GM12874 (cell line): ENCODE results near the gene CPE.

Source experiments
- TF ChIP-seq, protein P1 (sequence below): IDR thresholded peaks from 2 replicates; pipeline ENCODE4 v1.5.1; 2011; ENCODE audit warnings: low read depth, mild to moderate bottlenecking, control low read depth, low read length, moderate library complexity; ENCODE audit not compliant: insufficient read depth

The CPE gene

DNA sequence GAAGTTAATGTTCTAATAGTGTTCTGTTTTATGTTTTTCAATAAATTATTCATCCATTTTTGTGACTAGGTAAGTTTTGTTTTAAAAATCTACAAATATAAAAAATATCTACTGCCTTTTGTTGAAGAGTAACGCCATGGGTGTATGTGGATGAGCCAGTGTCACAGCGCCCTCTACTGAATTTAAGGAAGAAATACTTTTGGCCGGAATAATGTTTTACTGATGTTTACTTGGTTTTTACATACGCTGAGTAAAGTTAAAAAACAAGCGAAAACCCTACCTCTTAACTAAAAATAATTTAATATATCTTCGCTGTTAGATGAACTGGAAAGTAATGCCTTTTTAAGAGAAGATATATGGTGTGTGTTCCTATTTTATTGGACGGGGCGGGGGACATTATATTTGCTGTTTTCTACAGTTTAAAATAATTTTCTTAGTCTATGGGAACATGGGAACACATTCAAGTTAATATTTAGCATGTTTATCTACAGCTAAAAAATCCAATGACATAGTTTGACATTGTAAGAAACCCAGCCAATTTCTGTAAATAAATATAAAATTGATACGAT is 86.1 kb downstream of the CPE start:
- TF ChIP-seq, protein P1, sequence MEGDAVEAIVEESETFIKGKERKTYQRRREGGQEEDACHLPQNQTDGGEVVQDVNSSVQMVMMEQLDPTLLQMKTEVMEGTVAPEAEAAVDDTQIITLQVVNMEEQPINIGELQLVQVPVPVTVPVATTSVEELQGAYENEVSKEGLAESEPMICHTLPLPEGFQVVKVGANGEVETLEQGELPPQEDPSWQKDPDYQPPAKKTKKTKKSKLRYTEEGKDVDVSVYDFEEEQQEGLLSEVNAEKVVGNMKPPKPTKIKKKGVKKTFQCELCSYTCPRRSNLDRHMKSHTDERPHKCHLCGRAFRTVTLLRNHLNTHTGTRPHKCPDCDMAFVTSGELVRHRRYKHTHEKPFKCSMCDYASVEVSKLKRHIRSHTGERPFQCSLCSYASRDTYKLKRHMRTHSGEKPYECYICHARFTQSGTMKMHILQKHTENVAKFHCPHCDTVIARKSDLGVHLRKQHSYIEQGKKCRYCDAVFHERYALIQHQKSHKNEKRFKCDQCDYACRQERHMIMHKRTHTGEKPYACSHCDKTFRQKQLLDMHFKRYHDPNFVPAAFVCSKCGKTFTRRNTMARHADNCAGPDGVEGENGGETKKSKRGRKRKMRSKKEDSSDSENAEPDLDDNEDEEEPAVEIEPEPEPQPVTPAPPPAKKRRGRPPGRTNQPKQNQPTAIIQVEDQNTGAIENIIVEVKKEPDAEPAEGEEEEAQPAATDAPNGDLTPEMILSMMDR: peak; percentile 46; the same call in 1 of the 2 replicates

DNA sequence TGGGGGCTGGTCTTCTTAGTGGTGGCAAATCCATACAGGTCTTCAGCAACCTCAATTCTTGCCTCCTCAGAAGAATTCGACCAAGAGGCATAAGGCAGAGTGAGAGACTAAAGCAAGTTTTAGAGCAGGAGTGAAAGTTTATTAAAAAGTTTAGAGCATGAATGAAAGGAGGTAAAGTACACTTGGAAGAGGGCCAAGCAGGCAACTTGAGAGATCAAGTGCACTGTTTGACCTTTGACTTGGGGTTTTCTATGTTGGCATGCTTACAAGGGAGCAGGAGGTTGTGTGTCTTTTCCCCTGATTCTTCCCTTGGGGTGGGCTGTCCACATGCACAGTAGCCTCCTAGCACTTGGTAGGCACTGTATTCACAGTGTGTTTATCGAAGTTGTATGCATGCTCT is 91.2 kb downstream of the CPE start:
- TF ChIP-seq, protein P1: no peak

DNA sequence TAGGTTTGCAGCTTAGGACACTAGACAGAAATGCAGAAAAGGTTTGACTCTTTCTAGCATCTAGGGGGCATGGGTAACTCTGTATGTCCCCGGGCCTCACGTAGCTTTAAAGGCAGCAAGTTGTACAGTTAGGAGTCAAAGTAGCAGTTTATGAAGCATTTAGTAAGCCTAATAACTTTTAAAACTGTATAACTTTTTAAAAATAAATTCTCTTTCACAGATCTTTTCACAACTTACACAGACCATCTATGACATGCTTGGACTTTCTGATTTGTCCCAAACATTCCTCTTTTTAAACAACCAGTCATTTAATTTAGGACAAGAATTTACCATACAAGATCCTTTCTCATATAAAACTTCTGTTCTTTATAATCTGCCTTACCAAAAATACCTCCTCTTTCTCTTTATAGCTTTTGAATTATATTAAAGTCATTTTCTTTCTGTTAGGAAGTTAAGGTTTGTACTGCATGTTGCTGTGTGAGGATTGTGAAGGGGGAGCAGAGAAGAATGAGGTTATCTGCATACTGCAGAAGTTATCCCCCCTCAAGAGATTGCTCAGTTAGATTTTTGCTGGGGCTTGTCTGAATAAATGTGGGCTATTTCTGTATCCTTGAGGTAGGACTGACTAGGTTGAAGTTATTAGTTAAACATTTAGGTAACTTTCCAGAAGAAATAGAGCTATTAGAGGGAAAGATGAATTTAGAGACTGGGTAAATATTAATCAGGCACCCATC is 94.3 kb downstream of the CPE start:
- TF ChIP-seq, protein P1: no peak

DNA sequence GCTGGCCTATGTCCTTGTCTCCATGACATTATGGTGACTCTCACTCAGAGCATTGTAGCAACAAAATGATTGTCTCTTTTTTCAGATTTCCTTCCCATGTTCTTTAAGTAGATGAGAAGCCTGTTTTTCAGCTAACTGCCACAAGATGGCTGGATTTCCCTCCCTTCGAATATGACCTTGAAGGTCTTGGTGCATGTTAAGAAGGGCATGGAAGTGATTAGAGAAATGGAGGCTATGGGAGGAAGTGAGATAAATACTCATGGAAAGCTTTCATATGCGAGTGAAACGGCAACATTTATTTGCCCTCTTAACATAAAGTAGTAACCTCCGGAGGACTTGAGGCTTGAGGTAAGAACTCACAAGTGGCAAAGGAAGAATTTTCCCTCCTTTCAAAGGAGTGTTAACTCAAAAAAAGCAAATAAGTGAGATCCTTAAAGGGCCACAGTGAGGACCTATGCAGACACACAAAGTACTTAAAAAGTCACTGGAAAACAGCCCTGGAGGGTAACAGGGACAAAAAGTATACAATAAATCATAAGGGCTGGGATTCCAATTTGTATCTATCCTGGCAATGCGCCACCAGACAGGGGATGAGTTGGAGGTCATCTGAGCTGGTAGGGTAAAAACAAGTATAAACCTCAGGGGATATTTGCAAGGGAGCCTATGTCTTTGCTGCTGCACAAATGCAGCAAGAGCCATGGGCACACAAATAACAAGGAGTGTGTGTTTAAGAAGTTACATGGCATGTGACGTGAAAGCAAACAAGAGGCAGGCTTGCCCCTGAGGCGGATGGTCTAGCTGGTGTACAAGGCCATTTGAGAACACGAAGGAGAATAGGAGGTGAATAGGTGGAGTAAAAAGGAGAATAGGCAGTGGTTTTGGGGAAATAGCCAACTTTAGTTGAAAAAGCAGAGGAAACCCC is 96.2 kb downstream of the CPE start:
- TF ChIP-seq, protein P1: no peak

DNA sequence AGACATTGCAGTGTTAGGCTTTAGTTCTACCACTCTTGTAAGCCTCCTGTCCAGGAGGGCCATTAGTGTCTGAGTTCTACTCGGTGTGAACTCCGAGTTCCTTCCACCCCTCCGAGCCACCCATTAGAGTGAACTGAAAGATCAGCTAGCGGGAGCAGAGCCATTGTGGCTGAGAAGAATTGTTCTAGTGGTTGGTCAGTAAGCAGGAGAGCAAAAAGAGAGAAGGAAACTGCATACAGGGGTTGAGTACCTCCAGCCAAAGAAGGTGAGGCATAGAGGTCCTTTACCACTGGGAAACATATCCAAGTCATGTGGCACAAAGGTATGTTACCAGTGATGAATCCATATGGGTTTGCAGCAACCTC is 96.9 kb downstream of the CPE start:
- TF ChIP-seq, protein P1: no peak

DNA sequence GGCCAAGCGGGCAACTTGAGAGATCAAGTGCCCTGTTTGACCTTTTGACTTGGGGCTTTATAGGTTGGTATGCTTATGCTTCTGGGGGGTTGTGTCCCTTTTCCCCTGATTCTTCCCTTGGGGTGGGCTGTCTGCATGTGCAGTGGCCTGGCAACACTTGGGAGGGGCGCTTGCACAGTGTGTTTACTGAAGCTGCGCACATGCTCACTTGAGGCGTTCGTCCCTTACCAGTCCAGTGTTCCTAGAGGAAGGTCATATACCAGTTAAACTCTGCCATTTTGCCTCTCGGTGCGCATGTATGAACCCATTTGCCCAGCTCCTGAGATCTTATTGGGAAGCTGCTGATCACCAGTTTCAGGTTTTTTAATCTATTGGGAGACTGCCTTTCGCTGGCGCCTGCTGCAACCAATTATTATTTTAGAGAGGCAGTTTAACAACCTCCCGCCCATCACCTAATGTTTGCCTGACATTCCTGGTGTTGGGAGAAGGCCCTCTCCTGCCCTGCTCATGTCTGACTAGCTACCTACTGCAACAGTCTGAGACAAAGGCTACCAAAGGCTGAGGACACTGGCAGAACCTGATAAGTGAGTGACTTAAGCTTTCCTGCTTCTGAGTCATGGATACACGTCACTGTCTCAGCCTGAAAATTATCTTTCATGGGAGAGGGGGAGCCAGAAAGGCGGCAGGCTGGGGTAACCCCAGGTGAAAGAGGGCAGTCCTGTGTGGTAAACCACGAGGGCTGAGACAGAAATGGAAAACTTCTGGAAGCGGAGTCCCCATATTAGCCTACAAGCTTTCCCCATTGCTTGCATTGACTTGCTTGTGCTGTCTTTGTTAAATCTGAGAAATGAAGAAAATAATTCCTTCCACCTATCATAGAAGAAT is 97.6 kb downstream of the CPE start:
- TF ChIP-seq, protein P1: no peak
